SK-N-SH treated with all-trans-retinoic acid at 6 μM for 48 hours (cell line): ENCODE results near the gene PRODH2.

Source experiments
- ATAC-seq: fragments of 200-7000 bp; cut with Tn5 transposase; 3 replicates; pipeline ENCODE4 v1.9.1; 2020; ENCODE audit warnings: mild to moderate bottlenecking, moderate library complexity
- ARNTL ChIP-seq: fragments of 450-650 bp; formaldehyde crosslinking; IDR thresholded peaks from 2 replicates; pipeline ENCODE4 v1.5.0; 2020; ENCODE audit warnings: low read depth, mild to moderate bottlenecking, moderate library complexity, borderline replicate concordance
- BACH2 ChIP-seq: fragments of 250-450 bp; sonication (Bioruptor Pico); IDR thresholded peaks from 2 replicates; pipeline ENCODE4 v1.9.0; 2021; ENCODE audit warnings: mild to moderate bottlenecking, borderline replicate concordance
- CREB5 ChIP-seq: fragments of 250-450 bp; sonication (Bioruptor Pico); IDR thresholded peaks from 2 replicates; pipeline ENCODE4 v1.5.1; 2020; ENCODE audit warnings: low read depth, mild to moderate bottlenecking, moderate library complexity
- CSDC2 ChIP-seq: fragments of 250-450 bp; sonication (Bioruptor Pico); IDR thresholded peaks from 2 replicates; pipeline ENCODE4 v1.5.0; 2020; ENCODE audit warnings: mild to moderate bottlenecking, moderate library complexity
- ESRRG ChIP-seq: fragments of 250-450 bp; sonication (Bioruptor Pico); IDR thresholded peaks from 2 replicates; pipeline ENCODE4 v1.6.1; 2021; ENCODE audit warnings: mild to moderate bottlenecking
- GLIS3 ChIP-seq: fragments of 250-450 bp; sonication (Bioruptor Pico); IDR thresholded peaks from 2 replicates; pipeline ENCODE4 v1.5.0; 2020; ENCODE audit warnings: mild to moderate bottlenecking, moderate library complexity
- ISL1 ChIP-seq: fragments of 250-450 bp; sonication (Bioruptor Pico); IDR thresholded peaks from 2 replicates; pipeline ENCODE4 v2.1.2; 2022; ENCODE audit warnings: mild to moderate bottlenecking, moderate library complexity
- OSR1 ChIP-seq: fragments of 250-450 bp; sonication (Bioruptor Pico); IDR thresholded peaks from 2 replicates; pipeline ENCODE4 v1.8.0; 2022; ENCODE audit warnings: moderate library complexity, mild to moderate bottlenecking, inconsistent platforms
- POU6F1 ChIP-seq: fragments of 250-450 bp; sonication (Bioruptor Pico); IDR thresholded peaks from 2 replicates; pipeline ENCODE4 v1.8.0; 2021; ENCODE audit warnings: low read depth, mild to moderate bottlenecking, moderate library complexity, borderline replicate concordance
- PPARA ChIP-seq: fragments of 250-450 bp; sonication (Bioruptor Pico); IDR thresholded peaks from 2 replicates; pipeline ENCODE4 v1.5.0; 2020; ENCODE audit warnings: mild to moderate bottlenecking, borderline replicate concordance
- RARB ChIP-seq: fragments of 250-450 bp; sonication (Bioruptor Pico); IDR thresholded peaks from 2 replicates; pipeline ENCODE4 v1.8.0; 2021; ENCODE audit warnings: mild to moderate bottlenecking, moderate library complexity
- SNAI2 ChIP-seq: fragments of 250-450 bp; sonication (Bioruptor Pico); IDR thresholded peaks from 2 replicates; pipeline ENCODE4 v1.5.0; 2020; ENCODE audit warnings: mild to moderate bottlenecking, moderate library complexity
- TCF4 ChIP-seq: fragments of 250-450 bp; sonication (Bioruptor Pico); IDR thresholded peaks from 2 replicates; pipeline ENCODE4 v1.8.0; 2021; ENCODE audit warnings: mild to moderate bottlenecking, moderate library complexity, borderline replicate concordance
- TOX ChIP-seq: fragments of 250-450 bp; sonication (Bioruptor Pico); IDR thresholded peaks from 2 replicates; pipeline ENCODE4 v1.8.0; 2021; ENCODE audit warnings: mild to moderate bottlenecking, moderate library complexity, borderline replicate concordance
- TSHZ2 ChIP-seq: fragments of 250-450 bp; sonication (Bioruptor Pico); IDR thresholded peaks from 2 replicates; pipeline ENCODE4 v1.5.0; 2020; ENCODE audit warnings: mild to moderate bottlenecking, moderate library complexity
- ZC3H10 ChIP-seq: fragments of 250-450 bp; sonication (Bioruptor Pico); IDR thresholded peaks from 2 replicates; pipeline ENCODE4 v1.5.1; 2021; ENCODE audit warnings: mild to moderate bottlenecking, moderate library complexity
- ZFP3 ChIP-seq: fragments of 250-450 bp; sonication (Bioruptor Pico); IDR thresholded peaks from 2 replicates; pipeline ENCODE4 v1.5.0; 2020; ENCODE audit warnings: mild to moderate bottlenecking, moderate library complexity
- ZFP30 ChIP-seq: fragments of 450-650 bp; formaldehyde crosslinking; IDR thresholded peaks from 2 replicates; pipeline ENCODE4 v1.5.0; 2022; ENCODE audit warnings: mild to moderate bottlenecking, moderate library complexity
- ZNF565 ChIP-seq: fragments of 450-650 bp; formaldehyde crosslinking; conservative IDR thresholded peaks from 2 replicates; pipeline ENCODE4 v1.5.0; 2020; ENCODE audit warnings: low read depth, mild to moderate bottlenecking, moderate library complexity
- ZNF70 ChIP-seq: fragments of 450-650 bp; formaldehyde crosslinking; IDR thresholded peaks from 2 replicates; pipeline ENCODE4 v1.5.0; 2020; ENCODE audit warnings: mild to moderate bottlenecking, moderate library complexity
- ZNF8 ChIP-seq: fragments of 450-650 bp; formaldehyde crosslinking; IDR thresholded peaks from 2 replicates; pipeline ENCODE4 v1.5.0; 2020; ENCODE audit warnings: mild to moderate bottlenecking, moderate library complexity
- TF ChIP-seq, protein P1 (sequence below): fragments of 250-450 bp; sonication (Bioruptor Pico); IDR thresholded peaks from 2 replicates; pipeline ENCODE4 v1.5.1; 2021; ENCODE audit warnings: mild to moderate bottlenecking, moderate library complexity
- TF ChIP-seq, protein P2 (sequence below): fragments of 250-450 bp; sonication (Bioruptor Pico); IDR thresholded peaks from 2 replicates; pipeline ENCODE4 v1.8.0; 2020; ENCODE audit warnings: mild to moderate bottlenecking, moderate library complexity, borderline replicate concordance

Gene PRODH2

DNA sequence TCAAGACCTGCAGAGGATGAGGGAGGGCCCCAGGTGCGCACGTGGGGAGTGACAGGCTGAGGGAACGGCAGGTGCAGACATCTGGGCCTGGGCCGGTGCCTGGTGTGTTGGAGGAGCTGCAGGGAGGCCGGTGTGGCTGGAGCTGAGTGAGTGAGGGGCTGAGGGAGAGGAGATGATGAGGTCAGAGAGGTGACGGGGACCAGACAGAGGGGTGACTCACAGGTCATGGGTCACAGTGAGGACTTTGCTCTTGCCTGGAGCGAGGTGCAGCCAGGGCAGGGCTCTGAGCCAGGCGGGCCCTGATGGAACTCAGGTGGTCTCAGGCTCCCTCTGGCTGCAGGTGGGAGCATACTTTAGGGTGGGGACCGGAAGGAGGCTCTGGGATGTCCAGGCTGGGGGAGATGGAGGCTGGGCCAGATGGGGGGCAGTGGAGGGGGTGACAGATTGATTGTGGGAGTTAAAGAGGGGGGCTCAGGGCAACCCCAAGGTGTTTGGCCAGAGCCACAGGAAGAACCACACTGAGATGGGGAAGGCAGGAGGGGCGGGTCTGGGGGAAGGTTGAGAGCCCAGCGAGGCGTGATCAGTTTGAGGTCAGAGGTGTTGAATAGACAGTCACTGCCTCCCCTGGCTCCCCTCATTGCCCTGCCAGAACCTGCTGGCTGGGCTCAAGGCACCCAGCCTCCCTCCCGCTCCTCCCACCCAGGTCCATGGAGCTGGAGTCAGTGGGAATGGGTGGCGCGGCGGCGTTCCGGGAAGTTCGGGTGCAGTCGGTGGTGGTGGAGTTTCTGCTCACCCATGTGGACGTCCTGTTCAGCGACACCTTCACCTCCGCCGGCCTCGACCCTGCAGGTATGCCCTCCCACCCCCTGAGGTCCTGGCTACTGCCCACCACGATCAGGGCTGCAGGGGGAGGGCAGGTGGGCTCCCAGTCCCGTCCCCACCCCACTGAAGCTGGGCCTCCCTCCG, 28.9 kb downstream of the PRODH2 start:
- TF ChIP-seq, protein P1, sequence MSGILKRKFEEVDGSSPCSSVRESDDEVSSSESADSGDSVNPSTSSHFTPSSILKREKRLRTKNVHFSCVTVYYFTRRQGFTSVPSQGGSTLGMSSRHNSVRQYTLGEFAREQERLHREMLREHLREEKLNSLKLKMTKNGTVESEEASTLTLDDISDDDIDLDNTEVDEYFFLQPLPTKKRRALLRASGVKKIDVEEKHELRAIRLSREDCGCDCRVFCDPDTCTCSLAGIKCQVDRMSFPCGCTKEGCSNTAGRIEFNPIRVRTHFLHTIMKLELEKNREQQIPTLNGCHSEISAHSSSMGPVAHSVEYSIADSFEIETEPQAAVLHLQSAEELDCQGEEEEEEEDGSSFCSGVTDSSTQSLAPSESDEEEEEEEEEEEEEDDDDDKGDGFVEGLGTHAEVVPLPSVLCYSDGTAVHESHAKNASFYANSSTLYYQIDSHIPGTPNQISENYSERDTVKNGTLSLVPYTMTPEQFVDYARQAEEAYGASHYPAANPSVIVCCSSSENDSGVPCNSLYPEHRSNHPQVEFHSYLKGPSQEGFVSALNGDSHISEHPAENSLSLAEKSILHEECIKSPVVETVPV (CRISPR knock-in tag) = no peak
- TF ChIP-seq ISL1 (CRISPR knock-in tag) (no peak), RARB (CRISPR knock-in tag) (no peak), TCF4 (CRISPR knock-in tag) (no peak), CSDC2 (CRISPR knock-in tag) (no peak), GLIS3 (no peak), CREB5 (no peak), ESRRG (CRISPR knock-in tag) (no peak), POU6F1 (CRISPR knock-in tag) (no peak), SNAI2 (no peak), ZNF565 (no peak), BACH2 (CRISPR knock-in tag) (no peak), ZNF70 (no peak), ZC3H10 (CRISPR knock-in tag) (no peak)
- TF ChIP-seq, protein P2, sequence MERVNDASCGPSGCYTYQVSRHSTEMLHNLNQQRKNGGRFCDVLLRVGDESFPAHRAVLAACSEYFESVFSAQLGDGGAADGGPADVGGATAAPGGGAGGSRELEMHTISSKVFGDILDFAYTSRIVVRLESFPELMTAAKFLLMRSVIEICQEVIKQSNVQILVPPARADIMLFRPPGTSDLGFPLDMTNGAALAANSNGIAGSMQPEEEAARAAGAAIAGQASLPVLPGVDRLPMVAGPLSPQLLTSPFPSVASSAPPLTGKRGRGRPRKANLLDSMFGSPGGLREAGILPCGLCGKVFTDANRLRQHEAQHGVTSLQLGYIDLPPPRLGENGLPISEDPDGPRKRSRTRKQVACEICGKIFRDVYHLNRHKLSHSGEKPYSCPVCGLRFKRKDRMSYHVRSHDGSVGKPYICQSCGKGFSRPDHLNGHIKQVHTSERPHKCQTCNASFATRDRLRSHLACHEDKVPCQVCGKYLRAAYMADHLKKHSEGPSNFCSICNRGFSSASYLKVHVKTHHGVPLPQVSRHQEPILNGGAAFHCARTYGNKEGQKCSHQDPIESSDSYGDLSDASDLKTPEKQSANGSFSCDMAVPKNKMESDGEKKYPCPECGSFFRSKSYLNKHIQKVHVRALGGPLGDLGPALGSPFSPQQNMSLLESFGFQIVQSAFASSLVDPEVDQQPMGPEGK (CRISPR knock-in tag) = no peak
- no peak for ATAC-seq

DNA sequence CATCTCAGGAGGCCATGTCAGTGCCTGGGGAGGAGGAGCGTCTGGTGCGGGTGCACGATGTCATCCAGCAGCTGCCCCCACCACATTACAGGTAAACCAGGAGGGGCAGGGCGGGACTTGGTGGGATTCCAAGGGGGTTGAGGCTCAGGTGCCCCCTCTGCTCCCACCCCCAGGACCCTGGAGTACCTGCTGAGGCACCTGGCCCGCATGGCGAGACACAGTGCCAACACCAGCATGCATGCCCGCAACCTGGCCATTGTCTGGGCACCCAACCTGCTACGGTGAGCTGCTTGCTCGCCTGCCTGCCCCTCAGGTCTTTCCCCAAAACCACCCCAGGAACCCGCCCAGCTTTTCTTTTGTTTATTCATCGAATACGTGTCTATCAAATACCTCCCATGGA, 30.1 kb downstream of the PRODH2 start:
- no peak for ATAC-seq
- no peak for TF ChIP-seq ZNF8 (CRISPR knock-in tag)
- TF ChIP-seq SNAI2 = no peak
- TF ChIP-seq ZFP30 = no peak
- no peak for TF ChIP-seq GLIS3
- no peak for TF ChIP-seq ZNF70
- no peak for TF ChIP-seq TSHZ2 (CRISPR knock-in tag)
- no peak for TF ChIP-seq OSR1 (CRISPR knock-in tag)
- no peak for TF ChIP-seq ZFP3 (CRISPR knock-in tag)
- TF ChIP-seq, protein P1 (CRISPR knock-in tag) = no peak
- no peak for TF ChIP-seq CSDC2 (CRISPR knock-in tag)
- no peak for TF ChIP-seq ARNTL (CRISPR knock-in tag)
- no peak for TF ChIP-seq BACH2 (CRISPR knock-in tag)
- no peak for TF ChIP-seq ZC3H10 (CRISPR knock-in tag)
- no peak for TF ChIP-seq TOX (CRISPR knock-in tag)
- no peak for TF ChIP-seq PPARA (CRISPR knock-in tag)
- TF ChIP-seq POU6F1 (CRISPR knock-in tag) = no peak
- no peak for TF ChIP-seq ISL1 (CRISPR knock-in tag)
- no peak for TF ChIP-seq TCF4 (CRISPR knock-in tag)
- TF ChIP-seq, protein P2 (CRISPR knock-in tag) = no peak
